Neural cell (in vitro differentiated cells): ENCODE measurements around the gene IGSF9B. TPM values are rescaled to one million over a fixed set of nuclear protein-coding genes. Genes with fewer than 3 reads are reported as not detected.
A peak's percentile ranks its signal among the peaks of the same experiment; 100 is the strongest.

Experiments used
- H2AFZ ChIP-seq: fragments of 200-600, 300-800 bp; sonication (generic), shearing (Covaris generic); 2 replicates; pipeline ENCODE4 v1.6.0; 2014; ENCODE audit warnings: low read depth, mild to moderate bottlenecking, antibody characterized with exemption, low read length, moderate library complexity
- H3F3A ChIP-seq: fragments of 200-600 bp; shearing (Covaris generic); 2 replicates; pipeline ENCODE4 v1.6.1; 2016; ENCODE audit warnings: mild to moderate bottlenecking, moderate library complexity, mixed read lengths, antibody characterized with exemption, low read length; ENCODE audit not compliant: insufficient read depth, poor library complexity, severe bottlenecking
- H3K27ac ChIP-seq: fragments of 200-600, 300-800 bp; sonication (generic), shearing (Covaris generic); 2 replicates; pipeline ENCODE4 v1.5.1; 2014; ENCODE audit warnings: mild to moderate bottlenecking, low read length, moderate library complexity
- H3K27me3 ChIP-seq: fragments of 300-800, 200-600 bp; sonication (generic), shearing (Covaris generic); 2 replicates; pipeline ENCODE4 v1.6.0; 2014; ENCODE audit warnings: mild to moderate bottlenecking, low read depth, low read length, moderate library complexity; ENCODE audit not compliant: insufficient read depth
- H3K36me3 ChIP-seq: fragments of 300-800, 200-600 bp; sonication (generic), shearing (Covaris generic); 2 replicates; pipeline ENCODE4 v1.5.1; 2014; ENCODE audit warnings: mild to moderate bottlenecking, antibody characterized with exemption, low read length, moderate library complexity; ENCODE audit not compliant: insufficient read depth
- H3K4me2 ChIP-seq: fragments of 300-800, 200-600 bp; sonication (generic), shearing (Covaris generic); 2 replicates; pipeline ENCODE4 v1.6.0; 2014; ENCODE audit warnings: mild to moderate bottlenecking, low read length
- H3K4me3 ChIP-seq: fragments of 300-800, 200-600 bp; sonication (generic), shearing (Covaris generic); 2 replicates; pipeline ENCODE4 v1.5.1; 2014; ENCODE audit warnings: mild to moderate bottlenecking, low read length, moderate library complexity
- H3K79me2 ChIP-seq: fragments of 200-600 bp; shearing (Covaris generic); replicated peaks from 2 replicates; pipeline ENCODE4 v1.6.0; 2014; ENCODE audit warnings: mild to moderate bottlenecking, low read length, moderate library complexity; ENCODE audit not compliant: insufficient read depth
- H3K9ac ChIP-seq: fragments of 300-800, 200-600 bp; sonication (generic), shearing (Covaris generic); 2 replicates; pipeline ENCODE4 v1.6.1; 2016; ENCODE audit warnings: mild to moderate bottlenecking, low read length, mixed read lengths
- H3K9me2 ChIP-seq: fragments of 200-600 bp; shearing (Covaris generic); 2 replicates; pipeline ENCODE4 v1.6.1; 2016; ENCODE audit warnings: mild to moderate bottlenecking, low read length, mixed read lengths; ENCODE audit not compliant: insufficient read depth
- H3K9me3 ChIP-seq: fragments of 200-600, 300-800 bp; sonication (generic), shearing (Covaris generic); 2 replicates; pipeline ENCODE4 v1.6.1; 2016; ENCODE audit warnings: mild to moderate bottlenecking, mixed run types, low read length, moderate library complexity, mixed read lengths
- H4K20me1 ChIP-seq: fragments of 200-600 bp; shearing (Covaris generic); 2 replicates; pipeline ENCODE4 v1.6.1; 2016; ENCODE audit warnings: mild to moderate bottlenecking, mixed run types; ENCODE audit not compliant: insufficient read depth
- CTCF ChIP-seq: fragments of 450-650 bp; IDR thresholded peaks from 2 replicates; pipeline ENCODE4 v1.5.1; 2014; ENCODE audit warnings: antibody characterized with exemption, mild to moderate bottlenecking, moderate library complexity; ENCODE audit not compliant: poor library complexity, severe bottlenecking
- EP300 ChIP-seq: fragments of 450-650 bp; conservative IDR thresholded peaks from 2 replicates; pipeline ENCODE4 v1.6.1; 2014; ENCODE audit warnings: antibody characterized with exemption, mild to moderate bottlenecking, moderate library complexity; ENCODE audit not compliant: poor library complexity, severe bottlenecking
- EZH2 ChIP-seq: fragments of 200-600, 300-800 bp; shearing (Covaris generic), sonication (generic); IDR thresholded peaks from 2 replicates; pipeline ENCODE4 v1.6.1; 2014; ENCODE audit warnings: antibody characterized with exemption, low read length, borderline replicate concordance, mild to moderate bottlenecking; ENCODE audit not compliant: insufficient read depth, poor library complexity, severe bottlenecking
- MXI1 ChIP-seq: fragments of 450-650 bp; conservative IDR thresholded peaks from 2 replicates; pipeline ENCODE4 v1.6.1; 2014; ENCODE audit warnings: antibody characterized with exemption, mild to moderate bottlenecking; ENCODE audit not compliant: poor library complexity, severe bottlenecking
- POLR2AphosphoS5 ChIP-seq: IDR thresholded peaks from 2 replicates; pipeline ENCODE4 v1.6.1; 2012
- RAD21 ChIP-seq: fragments of 450-650 bp; conservative IDR thresholded peaks from 2 replicates; pipeline ENCODE4 v1.6.1; 2014; ENCODE audit warnings: antibody characterized with exemption, mild to moderate bottlenecking, moderate library complexity
- REST ChIP-seq: IDR thresholded peaks from 2 replicates; pipeline ENCODE4 v1.6.1; 2012; ENCODE audit warnings: borderline replicate concordance
- SMC3 ChIP-seq: fragments of 450-650 bp; conservative IDR thresholded peaks from 2 replicates; pipeline ENCODE4 v1.6.1; 2014; ENCODE audit warnings: antibody characterized with exemption, mild to moderate bottlenecking, moderate library complexity; ENCODE audit not compliant: poor library complexity
- TAF1 ChIP-seq: IDR thresholded peaks from 2 replicates; pipeline ENCODE4 v1.6.1; 2012; ENCODE audit warnings: low read depth
- polyA plus RNA-seq: library from polyadenylated mRNA; depleted of rRNA; stranded (reverse); fragments of >200 nt; gene quantifications from 2 replicates; pipeline ENCODE4 v1.2.3, GENCODE V29; 2014

The IGSF9B gene
- polyA plus RNA-seq, 1 donor from 2014 or later, result 2.3 TPM

DNA sequence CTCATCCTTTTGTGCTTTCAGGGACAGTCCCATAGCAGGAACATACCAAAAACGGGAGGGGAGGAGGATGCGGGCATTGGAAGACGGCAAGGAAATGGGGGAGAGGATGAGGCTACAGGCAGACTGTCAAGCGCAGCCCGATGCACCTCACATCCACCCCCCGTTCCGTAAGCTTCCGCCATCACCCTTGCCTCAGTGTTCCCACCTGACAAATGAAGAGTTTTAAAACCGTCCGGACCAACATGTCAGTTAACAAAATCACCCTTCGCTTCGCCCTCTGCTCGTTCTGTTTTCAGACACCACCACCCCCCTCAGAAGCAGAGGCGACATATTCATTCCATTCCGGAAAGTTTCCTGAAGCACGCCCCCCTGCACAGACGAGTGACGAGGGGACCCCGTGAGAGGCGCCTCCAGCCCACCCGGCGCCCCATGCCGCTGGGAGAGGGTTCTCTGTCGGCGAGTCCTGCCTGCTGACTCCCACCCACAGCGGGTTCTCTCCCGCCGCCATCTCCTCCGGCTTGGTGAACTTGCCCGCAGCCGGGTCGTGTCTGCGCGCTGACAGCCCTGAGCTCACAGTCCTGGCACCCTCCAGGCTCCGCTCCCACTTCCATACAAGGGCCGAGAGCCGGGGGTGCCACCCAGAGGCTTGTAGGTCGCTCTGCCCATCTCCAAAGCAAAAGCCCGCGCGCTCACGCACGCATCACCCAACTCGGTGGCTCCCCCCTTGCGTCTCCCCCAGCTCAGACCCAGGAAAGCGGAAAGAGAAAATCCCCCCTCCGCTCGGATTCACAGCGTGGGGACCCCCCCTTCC, 1.5 kb downstream of the IGSF9B start:
- H3K9ac ChIP-seq, result peak overlapping the region; percentile 93
- H3K4me2 ChIP-seq, result peak overlapping the region; percentile 84

More for the DNA sequence above, 1.5 kb downstream of the IGSF9B start:
- no peak overlapping the region for H2AFZ ChIP-seq
- TF ChIP-seq EZH2, result no peak
- TF ChIP-seq TAF1, result peak; percentile 52
- TF ChIP-seq SMC3, result peak; percentile 24
- TF ChIP-seq POLR2AphosphoS5, result peak; percentile 49
- TF ChIP-seq RAD21, result peak; percentile 34
- peak; percentile 27 for TF ChIP-seq REST
- TF ChIP-seq MXI1, result peak; percentile 52
- no peak for TF ChIP-seq EP300
- TF ChIP-seq CTCF, result peak; percentile 36
- no peaks in the 10 kb centered on the region for H3K9me3 ChIP-seq
- no peaks in the 10 kb centered on the region for H3K9me2 ChIP-seq
- no peaks in the 10 kb centered on the region for H3K36me3 ChIP-seq
- peaks cover 32% of the 10 kb centered on the region for H3K79me2 ChIP-seq
- no peaks in the 10 kb centered on the region for H3F3A ChIP-seq
- H3K4me3 ChIP-seq, result peak overlapping the region; percentile 92
- peak overlapping the region; percentile 82 for H3K27ac ChIP-seq
- no peaks in the 10 kb centered on the region for H4K20me1 ChIP-seq
- peaks cover 20% of the 10 kb centered on the region for H3K27me3 ChIP-seq
